COLO668 (cell line): ENCODE data around the gene ENG.

Experiments used
- DNase-seq: peaks from one replicate; lab custom pipeline; 2025; ENCODE audit not compliant: unreplicated experiment; lab: John Stamatoyannopoulos, UW

The ENG gene

GRCh38 chr9:127816362-127816725 lies 38.1 kb downstream of the ENG start:
- DNase-seq, result no peak

GRCh38 chr9:127815512-127816361 lies 38.7 kb downstream of the ENG start:
- no peak for DNase-seq

DNA sequence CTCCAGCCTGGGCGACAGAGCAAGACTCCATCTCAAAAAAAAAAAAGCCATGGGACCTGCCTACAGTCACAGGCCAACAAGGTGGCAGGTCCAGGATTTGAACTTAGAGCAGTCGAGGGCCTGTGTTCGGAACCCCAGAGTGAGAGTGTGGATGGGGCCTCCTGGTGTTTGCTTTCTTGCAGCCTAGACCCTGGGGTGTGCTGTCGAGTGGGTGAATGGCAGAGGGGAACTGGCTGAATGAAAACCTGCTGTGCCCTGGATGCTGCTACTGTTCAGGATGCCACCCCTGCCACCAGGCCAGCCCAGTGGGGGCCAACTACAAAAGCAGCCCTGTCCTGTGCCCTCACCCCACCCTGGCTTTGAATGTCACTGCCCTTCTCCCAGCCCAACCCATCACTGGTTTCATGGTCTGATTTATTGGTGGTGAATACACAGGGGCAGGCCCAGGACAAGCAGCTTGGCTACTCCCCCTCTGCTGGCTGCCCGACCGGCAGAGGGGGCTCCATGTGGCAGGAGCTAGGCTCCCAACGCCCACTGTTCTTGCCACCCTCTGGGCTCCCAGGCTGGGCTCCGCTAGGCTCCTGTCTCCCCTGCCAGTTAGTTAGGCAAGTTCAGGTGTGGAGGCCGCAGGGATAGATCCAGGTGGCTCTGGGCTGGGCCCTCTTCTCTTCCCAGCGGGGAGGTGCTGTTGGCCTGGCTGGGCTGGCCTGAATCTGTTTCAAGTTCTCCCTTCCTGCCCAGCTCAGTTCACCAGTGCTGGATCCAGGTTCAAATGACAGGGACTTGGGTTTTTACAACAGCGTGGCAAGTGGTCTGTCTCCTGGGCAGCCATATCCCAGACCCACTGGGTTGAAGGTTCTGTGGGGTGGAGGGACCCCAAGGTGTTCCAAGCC lies 39.6 kb downstream of the ENG start:
- DNase-seq, result no peak

DNA sequence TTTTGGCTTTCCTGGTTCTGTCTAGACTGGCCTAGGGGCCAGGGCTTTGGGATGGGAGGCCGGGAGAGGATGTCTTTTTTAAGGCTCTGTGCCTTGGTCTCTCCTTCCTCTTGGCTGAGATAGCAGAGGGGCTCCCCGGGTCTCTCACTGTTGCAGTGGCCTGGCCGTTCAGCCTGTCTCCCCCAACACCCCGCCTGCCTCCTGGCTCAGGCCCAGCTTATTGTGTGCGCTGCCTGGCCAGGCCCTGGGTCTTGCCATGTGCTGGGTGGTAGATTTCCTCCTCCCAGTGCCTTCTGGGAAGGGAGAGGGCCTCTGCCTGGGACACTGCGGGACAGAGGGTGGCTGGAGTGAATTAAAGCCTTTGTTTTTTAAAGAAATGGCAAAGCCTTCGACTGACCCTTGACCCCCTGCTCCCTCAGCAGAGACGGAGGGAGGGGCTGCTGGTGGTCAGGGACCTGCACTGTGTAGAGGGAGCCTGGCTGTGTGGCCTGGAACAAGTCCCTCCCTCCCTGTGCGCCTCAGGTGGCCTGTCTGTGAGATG lies 40.7 kb downstream of the ENG start:
- no peak for DNase-seq

DNA sequence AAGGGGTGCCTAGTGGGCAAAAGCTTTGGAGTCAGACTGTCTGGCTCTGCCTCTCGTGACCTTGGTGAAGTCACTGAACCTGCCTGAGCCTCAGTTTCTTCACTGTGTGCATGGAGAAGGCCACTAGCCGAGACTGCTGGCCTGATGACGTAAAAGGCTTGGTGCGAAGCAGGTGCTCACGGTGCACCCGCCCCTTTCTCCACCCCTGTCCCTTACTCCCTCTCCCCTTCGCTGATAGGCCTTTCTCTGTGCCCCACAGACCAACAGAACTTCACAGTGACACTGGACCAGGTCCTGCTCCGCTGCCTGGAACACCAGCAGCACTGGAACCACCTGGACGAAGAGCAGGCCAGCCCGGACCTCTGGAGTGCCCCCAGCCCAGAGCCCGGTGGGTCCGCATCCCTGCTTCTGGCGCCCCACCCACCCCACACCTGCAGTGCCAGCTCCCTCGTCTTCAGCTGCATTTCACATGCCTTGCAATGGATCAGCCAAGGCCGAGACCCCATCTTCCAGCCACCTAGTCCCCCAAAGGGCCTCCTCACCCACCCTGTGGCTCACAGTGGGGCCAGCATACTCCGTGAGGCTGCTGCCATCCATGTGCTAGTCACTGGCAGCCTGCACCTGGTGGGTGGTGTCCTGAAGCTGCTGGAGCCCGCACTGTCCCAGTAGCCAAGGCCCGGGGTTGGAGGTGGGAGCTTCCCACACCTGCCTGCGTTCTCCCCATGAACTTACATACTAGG lies 41.4 kb downstream of the ENG start:
- DNase-seq, result no peak

DNA sequence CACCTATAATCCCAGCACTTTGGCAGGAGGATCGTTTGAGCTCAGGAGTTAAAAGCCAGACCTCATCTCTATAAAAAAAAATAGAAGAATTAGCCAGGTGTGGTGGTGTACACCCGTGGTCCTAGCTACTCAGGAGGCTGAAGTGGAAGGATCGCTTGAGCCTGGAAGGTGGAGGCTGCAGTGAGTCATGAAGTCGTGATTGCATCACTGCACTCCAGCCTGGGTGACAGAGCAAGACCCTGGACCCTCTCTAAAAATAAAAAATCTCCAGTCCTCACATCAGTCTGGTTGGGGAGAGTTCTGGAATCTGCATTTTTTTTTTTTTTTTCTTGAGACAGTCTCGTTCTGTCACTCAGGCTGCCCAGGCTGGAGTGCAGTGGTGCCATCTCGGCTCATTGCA lies 42.4 kb downstream of the ENG start:
- no peak for DNase-seq

DNA sequence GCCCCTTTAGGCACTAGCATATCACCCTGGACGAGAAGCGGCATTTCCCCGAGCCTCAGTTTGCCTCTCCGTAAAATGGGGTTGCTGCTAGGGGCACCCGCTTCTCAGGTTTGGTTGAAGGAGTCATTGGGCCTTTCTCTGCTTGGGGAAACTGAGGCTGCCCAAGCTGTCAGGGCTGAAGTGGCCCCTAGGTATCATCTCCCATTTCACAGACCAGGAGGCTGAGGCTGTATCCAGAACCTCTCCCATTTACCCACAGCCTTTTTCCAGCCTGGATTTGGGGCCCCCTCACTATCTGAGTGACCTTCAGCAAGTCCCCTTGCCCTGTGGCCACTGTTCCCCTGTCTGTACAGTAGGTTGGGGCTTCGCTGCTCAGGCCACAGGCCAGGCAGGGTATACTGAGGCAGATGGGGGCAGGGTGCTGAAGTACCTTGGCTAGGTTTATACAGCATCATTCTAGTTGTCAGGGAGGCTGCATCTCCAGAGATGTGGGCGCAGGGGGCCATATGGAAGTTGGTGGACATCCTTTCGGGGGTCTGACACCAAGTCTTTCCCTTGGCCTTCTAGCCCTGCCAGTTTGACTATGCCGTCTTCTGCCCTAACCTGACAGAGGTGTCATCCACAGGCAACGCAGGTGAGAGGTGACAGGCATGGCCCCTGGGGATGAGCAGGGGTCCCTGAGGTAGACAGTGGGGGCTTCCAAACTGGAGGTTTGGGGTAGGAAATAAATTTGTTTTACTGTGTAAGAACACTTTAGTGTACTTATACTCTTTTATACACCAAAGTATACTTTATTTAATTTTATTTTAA lies 43.9 kb downstream of the ENG start:
- no peak for DNase-seq

- no peak for DNase-seq
Observed at GRCh38 chr9:127809540-127810377, 44.7 kb downstream of the ENG start.

GRCh38 chr9:127809002-127809539 lies 45.4 kb downstream of the ENG start:
- DNase-seq, result no peak

GRCh38 chr9:127808347-127809001 lies 46.0 kb downstream of the ENG start:
- no peak for DNase-seq

GRCh38 chr9:127806871-127807270 lies 47.6 kb downstream of the ENG start:
- no peak for DNase-seq

- DNase-seq, result peak; percentile 65
Observed at GRCh38 chr9:127805620-127806019, 48.8 kb downstream of the ENG start.

DNA sequence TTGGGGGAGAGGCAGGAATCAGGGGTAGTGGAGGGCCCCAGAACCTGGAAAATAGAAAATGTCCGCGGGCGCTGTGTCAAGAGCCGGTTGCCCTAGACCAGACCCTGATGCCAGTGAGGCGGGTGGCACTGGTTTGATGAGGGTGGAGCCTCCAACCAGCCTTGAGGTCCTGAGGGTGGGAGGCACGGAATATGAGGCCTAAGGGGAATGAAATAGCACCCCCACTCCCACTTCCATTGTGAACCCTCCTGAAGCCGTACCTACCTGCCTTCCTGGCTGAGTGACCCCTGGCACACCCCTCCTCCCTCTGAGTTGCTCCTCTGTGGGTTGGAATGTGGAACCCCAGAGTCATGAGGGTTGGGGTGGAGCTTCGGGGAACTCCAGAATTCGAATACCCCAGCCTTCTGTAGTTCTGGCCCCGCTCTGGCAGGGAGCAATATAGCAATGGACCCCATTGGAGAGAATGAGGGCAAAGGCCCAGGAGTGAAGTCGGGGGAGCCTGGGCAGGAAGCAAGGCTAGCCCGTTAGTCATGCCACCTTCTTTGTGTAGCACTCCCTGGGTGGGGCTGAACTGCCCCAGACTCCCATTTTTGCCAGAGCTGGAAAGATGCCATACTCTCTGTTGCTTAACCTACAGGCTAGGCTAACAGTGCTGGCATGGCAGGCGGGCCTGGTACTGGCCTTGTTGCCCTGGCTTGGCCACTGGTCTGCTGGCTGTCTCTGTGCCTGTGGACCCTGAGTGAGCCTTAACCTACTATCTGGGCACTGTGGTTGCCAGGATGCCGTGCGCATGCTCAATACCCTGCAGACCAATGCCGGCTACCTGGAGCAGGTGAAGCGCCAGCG lies 50.7 kb downstream of the ENG start:
- DNase-seq, result peak; percentile 32

- peak; percentile 95 for DNase-seq
Observed at GRCh38 chr9:127802576-127803443, 51.6 kb downstream of the ENG start, which contains the start of gene FPGS. Gene FPGS (plus strand): TSS chr9:127802882. CDS start chr9:127802925, 43 bp downstream.

DNA sequence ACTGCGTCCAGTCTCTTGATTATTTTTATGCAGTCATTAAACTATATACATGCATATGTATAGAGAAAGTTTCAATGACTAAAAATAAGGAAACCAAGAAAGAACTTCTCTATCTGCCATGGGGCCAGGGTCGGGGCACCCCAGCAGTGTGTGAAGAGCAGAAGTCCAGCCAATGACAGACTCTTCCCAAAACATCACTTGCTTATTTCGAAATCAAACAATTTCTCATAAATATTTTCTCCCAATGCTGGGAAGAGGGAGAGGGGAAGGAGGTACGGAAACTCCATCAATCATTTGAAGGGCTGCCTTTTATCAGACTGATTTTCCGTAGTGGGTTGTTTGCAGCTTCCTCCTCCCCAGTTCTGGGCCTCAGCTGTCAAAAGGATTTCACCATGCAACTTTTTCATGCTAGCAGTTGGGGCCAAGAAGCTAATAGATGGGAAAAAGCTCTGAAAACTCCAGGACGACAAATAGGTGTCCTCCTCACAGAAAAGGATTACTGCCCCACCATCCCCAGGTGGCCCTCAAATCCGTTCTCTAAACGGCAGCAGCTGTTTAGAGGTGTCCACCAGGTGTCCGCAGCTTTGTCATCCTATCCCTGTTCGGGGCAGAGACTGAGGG lies 52.4 kb downstream of the ENG start:
- DNase-seq, result no peak

DNA sequence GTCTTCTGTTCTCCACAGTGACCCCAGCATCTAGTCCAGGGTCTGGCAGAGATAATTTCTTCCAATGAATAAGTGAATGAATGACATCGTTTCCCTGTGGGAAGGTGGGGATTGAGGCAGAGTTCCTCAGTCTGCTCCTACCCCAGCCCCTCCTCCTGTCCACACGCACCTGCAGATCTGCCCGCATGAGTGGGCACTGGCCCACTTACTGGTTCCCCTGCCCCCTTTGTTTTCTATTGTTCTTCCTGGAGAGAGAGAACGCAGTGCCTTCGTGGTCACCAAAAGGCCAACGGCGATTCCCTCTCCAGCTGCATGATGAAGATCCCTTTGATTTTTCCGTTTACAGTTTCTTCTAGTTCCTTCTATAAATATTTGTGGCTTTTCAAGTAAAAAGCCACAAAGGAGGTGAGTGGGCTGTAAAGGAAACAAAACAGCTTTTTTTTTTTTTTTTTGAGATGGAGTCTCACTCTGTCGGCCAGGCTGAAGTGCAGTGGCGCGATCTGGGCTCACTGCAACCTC lies 57.5 kb downstream of the ENG start:
- peak; percentile 43 for DNase-seq
